IPS-15b (cell line): Measurements from ENCODE around the gene SPAG16.

Experiments
- H3K27me3 ChIP-seq: one replicate; pipeline ENCODE4 v1.6.1; 2013; ENCODE audit warnings: low read length; ENCODE audit not compliant: control insufficient read depth, insufficient read depth
- H3K36me3 ChIP-seq: one replicate; pipeline ENCODE4 v1.6.1; 2013; ENCODE audit warnings: low read length; ENCODE audit not compliant: control insufficient read depth, insufficient read depth
- H3K4me1 ChIP-seq: one replicate; pipeline ENCODE4 v1.6.1; 2013; ENCODE audit warnings: mild to moderate bottlenecking, low read length; ENCODE audit not compliant: control insufficient read depth, insufficient read depth
- H3K4me3 ChIP-seq: one replicate; pipeline ENCODE4 v1.5.1; 2013; ENCODE audit warnings: low read depth, low read length
- H3K9ac ChIP-seq: one replicate; pipeline ENCODE4 v1.6.1; 2013; ENCODE audit warnings: low read depth, mild to moderate bottlenecking, low read length
- H3K9me3 ChIP-seq: one replicate; pipeline ENCODE4 v1.6.1; 2013; ENCODE audit warnings: mild to moderate bottlenecking, low read length; ENCODE audit not compliant: control insufficient read depth, insufficient read depth

SPAG16 gene

GRCh38 chr2:214265991-214266489, 981.8 kb downstream of the SPAG16 start:
- H3K4me1 ChIP-seq: no peaks in the 10 kb centered on the region
- H3K9me3 ChIP-seq: no peaks in the 10 kb centered on the region
- no peak overlapping the region for H3K9ac ChIP-seq
- no peaks in the 10 kb centered on the region for H3K27me3 ChIP-seq
- no peak overlapping the region for H3K4me3 ChIP-seq
- H3K36me3 ChIP-seq: no peaks in the 10 kb centered on the region

GRCh38 chr2:214277880-214278279, 993.6 kb downstream of the SPAG16 start:
- Histone ChIP-seq H3K27me3 (no peaks in the 10 kb centered on the region), H3K4me3 (no peak overlapping the region), H3K36me3 (no peaks in the 10 kb centered on the region), H3K9ac (no peak overlapping the region), H3K4me1 (no peaks in the 10 kb centered on the region), H3K9me3 (no peaks in the 10 kb centered on the region)

GRCh38 chr2:214286011-214286410, 1001.7 kb downstream of the SPAG16 start:
- Histone ChIP-seq H3K4me3 (no peak overlapping the region), H3K9ac (no peak overlapping the region), H3K36me3 (no peaks in the 10 kb centered on the region), H3K9me3 (no peaks in the 10 kb centered on the region), H3K4me1 (no peaks in the 10 kb centered on the region), H3K27me3 (no peaks in the 10 kb centered on the region)

GRCh38 chr2:214293593-214293992, 1009.3 kb downstream of the SPAG16 start:
- Histone ChIP-seq H3K36me3 (no peaks in the 10 kb centered on the region), H3K4me1 (no peaks in the 10 kb centered on the region), H3K9ac (no peak overlapping the region), H3K4me3 (no peak overlapping the region), H3K9me3 (no peaks in the 10 kb centered on the region), H3K27me3 (no peaks in the 10 kb centered on the region)

- no peaks in the 10 kb centered on the region for H3K27me3 ChIP-seq
- H3K4me1 ChIP-seq: no peaks in the 10 kb centered on the region
- H3K4me3 ChIP-seq: no peak overlapping the region
Measured at GRCh38 chr2:214294426-214294825, 1010.2 kb downstream of the SPAG16 start.

GRCh38 chr2:214297423-214297822, 1013.2 kb downstream of the SPAG16 start:
- Histone ChIP-seq H3K4me1 (no peaks in the 10 kb centered on the region), H3K9ac (no peak overlapping the region), H3K36me3 (no peaks in the 10 kb centered on the region), H3K27me3 (no peaks in the 10 kb centered on the region), H3K4me3 (no peak overlapping the region), H3K9me3 (no peaks in the 10 kb centered on the region)

More at GRCh38 chr2:214294426-214294825, 1010.2 kb downstream of the SPAG16 start:
- Histone ChIP-seq H3K9me3 (no peaks in the 10 kb centered on the region), H3K36me3 (no peaks in the 10 kb centered on the region), H3K9ac (no peak overlapping the region)

- Histone ChIP-seq H3K9ac (no peak overlapping the region), H3K9me3 (no peaks in the 10 kb centered on the region), H3K36me3 (no peaks in the 10 kb centered on the region), H3K4me1 (no peaks in the 10 kb centered on the region), H3K27me3 (no peaks in the 10 kb centered on the region), H3K4me3 (no peak overlapping the region)
Measured at GRCh38 chr2:214310319-214310718, 1026.1 kb downstream of the SPAG16 start.

GRCh38 chr2:214311031-214311533, 1026.8 kb downstream of the SPAG16 start:
- no peaks in the 10 kb centered on the region for H3K36me3 ChIP-seq
- H3K4me3 ChIP-seq: no peak overlapping the region
- H3K9ac ChIP-seq: no peak overlapping the region
- H3K9me3 ChIP-seq: no peaks in the 10 kb centered on the region
- no peaks in the 10 kb centered on the region for H3K27me3 ChIP-seq
- no peaks in the 10 kb centered on the region for H3K4me1 ChIP-seq

GRCh38 chr2:214311931-214312749, 1027.9 kb downstream of the SPAG16 start:
- Histone ChIP-seq H3K4me3 (no peak overlapping the region), H3K36me3 (no peaks in the 10 kb centered on the region), H3K9me3 (no peaks in the 10 kb centered on the region), H3K9ac (no peak overlapping the region), H3K4me1 (no peaks in the 10 kb centered on the region), H3K27me3 (no peaks in the 10 kb centered on the region)

- Histone ChIP-seq H3K9me3 (no peaks in the 10 kb centered on the region), H3K36me3 (no peaks in the 10 kb centered on the region), H3K27me3 (no peaks in the 10 kb centered on the region), H3K4me1 (no peaks in the 10 kb centered on the region), H3K4me3 (no peak overlapping the region), H3K9ac (no peak overlapping the region)
Measured at GRCh38 chr2:214315324-214315723, 1031.1 kb downstream of the SPAG16 start.

- no peaks in the 10 kb centered on the region for H3K4me1 ChIP-seq
- H3K9ac ChIP-seq: no peak overlapping the region
- no peak overlapping the region for H3K4me3 ChIP-seq
- H3K36me3 ChIP-seq: no peaks in the 10 kb centered on the region
- no peaks in the 10 kb centered on the region for H3K27me3 ChIP-seq
- no peaks in the 10 kb centered on the region for H3K9me3 ChIP-seq
Measured at GRCh38 chr2:214320211-214320610, 1035.9 kb downstream of the SPAG16 start.

GRCh38 chr2:214322662-214323061, 1038.4 kb downstream of the SPAG16 start:
- Histone ChIP-seq H3K9ac (no peak overlapping the region), H3K4me1 (no peaks in the 10 kb centered on the region), H3K36me3 (no peaks in the 10 kb centered on the region), H3K27me3 (no peaks in the 10 kb centered on the region), H3K4me3 (no peak overlapping the region), H3K9me3 (no peaks in the 10 kb centered on the region)
